GM21367 (cell line): ENCODE data around the gene LCN1.
"Not testable (repeated sequence)": the region's sequence is repeated elsewhere in the genome, so short reads cannot be mapped to it uniquely, and the experiment has no call there.

ENCODE experiments used
- ATAC-seq: cut with Tn5 transposase; IDR thresholded peaks from one replicate; pipeline ENCODE4 v1.9.1; 2021; ENCODE audit not compliant: unreplicated experiment

LCN1 gene

GRCh38 chr9:135522137-135522877 is 1.1 kb downstream of the LCN1 start:
- ATAC-seq, result no peak

GRCh38 chr9:135522931-135523330 is 1.7 kb downstream of the LCN1 start:
- ATAC-seq, result no peak

DNA sequence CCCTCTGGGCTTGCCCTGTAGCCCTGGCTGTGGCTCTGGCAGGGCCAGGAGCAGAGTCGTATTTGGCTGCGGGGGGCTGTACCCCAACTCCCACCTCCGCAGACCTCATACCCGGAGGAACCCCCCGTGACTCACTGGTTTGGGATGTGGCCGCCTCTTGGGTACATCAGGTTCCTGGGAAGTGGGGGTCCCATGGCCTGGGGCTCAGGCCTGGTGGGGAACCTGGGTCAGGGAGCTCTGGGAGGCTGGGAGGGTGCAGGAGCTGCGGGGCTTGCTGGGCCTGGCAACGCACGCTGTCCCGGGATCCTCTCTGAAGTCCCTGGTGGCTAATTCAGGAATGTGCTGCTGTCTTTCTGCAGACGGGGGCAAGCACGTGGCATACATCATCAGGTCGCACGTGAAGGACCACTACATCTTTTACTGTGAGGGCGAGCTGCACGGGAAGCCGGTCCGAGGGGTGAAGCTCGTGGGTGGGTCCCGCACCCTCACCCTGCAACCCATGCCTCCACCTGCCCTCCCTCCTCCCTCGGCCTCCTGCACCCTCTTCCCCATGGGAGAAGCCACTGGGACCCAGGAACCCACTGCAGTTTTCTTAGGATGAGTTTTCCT is 2.4 kb downstream of the LCN1 start:
- ATAC-seq, result no peak

DNA sequence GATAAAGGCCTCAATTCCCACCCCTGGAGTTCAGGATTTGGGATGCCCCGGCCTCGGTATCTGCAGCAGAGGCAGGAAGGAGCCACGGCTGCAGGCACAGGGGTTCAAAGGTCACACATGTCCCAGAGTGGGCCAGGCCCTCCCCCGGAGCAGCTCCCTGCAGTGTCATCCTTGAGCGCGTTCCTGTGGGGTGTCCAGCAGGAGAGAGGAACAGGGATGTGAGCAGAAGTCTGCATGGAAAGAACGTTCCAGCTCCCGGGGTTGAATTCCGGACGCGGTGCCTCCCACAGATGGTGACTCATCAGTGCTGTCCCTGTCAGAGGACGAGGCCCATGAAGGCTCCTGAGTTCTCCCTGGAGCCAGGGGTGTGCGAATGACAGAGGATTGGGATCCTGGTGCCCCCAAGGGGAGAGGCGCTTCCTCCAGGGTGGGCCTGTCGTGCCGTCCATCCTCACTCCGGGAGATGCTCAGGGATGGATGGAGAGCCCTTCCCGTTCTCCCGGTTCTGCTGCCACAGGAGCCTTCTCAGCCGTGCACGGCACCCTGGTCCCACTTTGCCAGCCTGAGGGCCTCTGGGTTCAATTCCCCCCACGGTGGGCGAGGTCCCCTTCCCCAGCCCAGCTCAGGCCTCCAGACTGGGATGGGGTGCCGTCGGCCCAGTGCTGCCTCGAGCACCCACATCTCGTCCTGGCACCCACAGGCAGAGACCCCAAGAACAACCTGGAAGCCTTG is 3.1 kb downstream of the LCN1 start:
- ATAC-seq, result no peak

GRCh38 chr9:135525241-135526088 is 4.2 kb downstream of the LCN1 start:
- no peak for ATAC-seq

DNA sequence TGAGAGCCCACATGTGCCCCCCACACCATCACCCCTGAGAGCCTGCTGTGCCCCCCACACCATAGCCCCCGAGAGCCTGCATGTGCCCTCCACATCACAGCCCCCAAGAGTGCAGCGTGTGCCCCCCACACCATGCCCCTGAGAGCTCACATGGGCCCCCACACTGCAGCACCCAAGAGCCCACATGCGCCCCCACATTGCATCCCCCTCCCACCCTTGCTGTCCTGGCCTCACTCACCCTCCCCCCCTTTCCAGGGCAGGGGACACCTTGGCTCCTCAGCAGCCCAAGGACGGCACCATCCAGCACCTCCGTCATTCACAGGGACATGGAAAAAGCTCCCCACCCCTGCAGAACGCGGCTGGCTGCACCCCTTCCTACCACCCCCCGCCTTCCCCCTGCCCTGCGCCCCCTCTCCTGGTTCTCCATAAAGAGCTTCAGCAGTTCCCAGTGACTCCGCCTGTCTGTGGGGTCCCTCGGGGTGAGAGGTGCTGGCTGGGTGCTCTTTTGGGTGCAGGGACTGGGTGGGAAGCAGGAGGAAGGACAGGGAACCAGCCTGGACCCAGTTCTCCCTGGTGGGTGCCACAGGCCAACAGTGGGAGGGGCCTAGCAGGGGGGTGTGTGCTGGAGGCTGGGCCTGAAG is 5.0 kb downstream of the LCN1 start:
- ATAC-seq, result no peak

GRCh38 chr9:135526730-135527571 is 5.7 kb downstream of the LCN1 start:
- ATAC-seq, result no peak

DNA sequence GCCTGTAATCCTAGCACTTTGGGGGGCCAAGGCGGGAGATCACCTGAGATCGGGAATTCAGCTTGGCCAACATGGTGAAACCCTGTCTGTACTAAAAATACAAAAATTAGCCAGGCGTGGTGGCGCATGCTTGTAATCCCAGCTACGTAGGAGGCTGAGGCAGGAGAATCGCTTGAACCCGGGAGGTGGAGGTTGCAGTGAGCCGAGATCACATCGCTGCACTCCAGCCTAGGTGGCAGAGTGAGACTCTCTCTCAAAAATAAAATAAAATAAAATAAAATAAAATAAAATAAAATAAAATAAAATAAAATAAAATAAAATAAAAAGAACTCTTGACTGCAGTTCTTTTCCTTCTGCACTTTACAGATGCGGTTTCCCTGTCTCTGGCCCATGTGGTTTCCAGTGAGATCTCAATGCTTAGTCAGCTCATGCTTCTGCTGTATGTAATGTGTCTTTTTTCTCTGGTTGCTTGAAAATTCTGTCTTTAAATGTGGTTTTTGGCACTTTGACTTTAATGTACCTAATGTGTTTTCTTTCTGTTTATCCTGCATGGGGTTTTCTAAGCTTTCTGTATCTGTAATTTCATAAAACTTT is 7.7 kb downstream of the LCN1 start:
- not testable (repeated sequence) for ATAC-seq

GRCh38 chr9:135530146-135530545 is 8.9 kb downstream of the LCN1 start:
- no peak for ATAC-seq

- ATAC-seq, result no peak
These were observed 9.9 kb downstream of the LCN1 start for GRCh38 chr9:135531096-135531495.

DNA sequence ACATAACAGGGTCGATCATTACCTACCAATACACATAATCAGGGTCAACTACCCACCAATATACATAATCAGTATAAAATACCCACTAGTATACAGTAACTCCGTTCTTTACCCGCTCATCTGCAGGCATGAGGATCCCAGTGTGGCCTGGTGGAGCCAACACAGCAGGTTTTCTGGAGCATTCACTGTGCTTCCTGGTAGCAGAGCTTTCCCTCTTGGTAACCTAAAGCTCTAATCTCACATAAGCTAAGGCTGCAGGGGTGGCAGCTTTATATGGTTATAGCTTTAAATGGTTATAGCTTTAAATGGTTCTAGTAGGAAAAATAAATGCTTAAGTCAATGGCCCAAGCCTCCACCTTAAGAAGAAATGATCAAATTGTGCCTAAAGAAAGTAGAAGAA is 11.9 kb downstream of the LCN1 start:
- no peak for ATAC-seq

DNA sequence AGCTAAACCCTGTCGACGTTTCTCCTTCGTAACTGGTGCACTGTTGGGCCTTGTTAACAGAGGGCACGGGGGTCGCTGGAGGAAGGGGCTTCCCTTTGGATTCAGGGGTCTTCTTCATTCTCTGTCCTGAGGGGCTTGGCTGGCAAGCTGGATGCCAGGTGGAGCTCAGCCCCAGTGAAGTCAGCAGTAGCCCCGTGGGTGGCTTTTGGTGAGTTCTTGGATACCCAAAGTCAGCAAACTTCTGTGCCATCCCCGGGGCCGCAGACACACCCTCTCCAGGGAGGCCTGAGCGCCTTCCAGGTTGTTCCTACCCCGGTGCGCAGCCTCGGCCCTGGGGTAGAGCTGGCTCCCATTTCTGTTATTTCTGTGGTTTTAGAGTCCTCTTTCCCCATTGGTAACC is 12.4 kb downstream of the LCN1 start:
- no peak for ATAC-seq

- ATAC-seq, result not testable (repeated sequence)
These were observed 13.0 kb downstream of the LCN1 start for GRCh38 chr9:135534192-135534711.

- ATAC-seq, result not testable (repeated sequence)
These were observed 13.6 kb downstream of the LCN1 start for GRCh38 chr9:135534826-135535225.

DNA sequence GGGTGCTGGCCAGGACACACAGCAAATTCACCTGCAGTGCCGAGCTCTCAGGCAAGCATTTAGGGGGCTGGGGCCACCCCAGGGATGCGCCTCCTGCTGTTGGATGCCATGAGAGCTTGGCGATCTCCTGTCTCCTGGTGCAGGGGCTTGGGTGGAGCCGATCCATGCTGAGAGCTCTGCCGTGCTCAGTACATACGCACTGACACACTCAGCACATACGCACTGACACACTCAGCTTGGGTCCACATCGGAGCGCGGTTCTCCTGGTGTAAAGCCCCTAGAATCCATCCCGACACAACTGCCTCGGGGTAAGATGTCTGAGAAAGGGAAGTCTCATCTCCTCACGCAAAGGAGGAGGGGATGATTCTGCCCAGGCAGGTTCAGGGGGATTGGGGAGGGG is 14.4 kb downstream of the LCN1 start:
- not testable (repeated sequence) for ATAC-seq

DNA sequence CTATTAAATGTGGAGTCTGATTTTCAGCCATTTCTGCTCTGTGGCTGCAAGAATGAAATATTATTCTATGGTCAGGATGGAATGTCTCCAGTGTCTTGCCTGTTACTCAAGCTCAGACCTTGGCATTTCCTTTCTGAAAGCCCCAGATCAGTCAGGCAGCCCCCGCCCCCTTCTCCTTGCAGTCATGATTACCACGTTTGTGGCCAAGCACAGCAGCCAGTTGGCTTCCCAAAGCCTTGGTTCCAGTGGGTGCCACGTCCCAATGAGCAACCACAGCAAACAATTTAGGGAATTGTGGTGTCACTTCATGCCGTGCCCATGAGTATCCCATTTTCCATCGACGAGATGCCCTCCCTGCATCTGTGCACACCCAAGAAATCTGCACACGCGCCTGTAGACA is 15.0 kb downstream of the LCN1 start:
- ATAC-seq, result no peak

DNA sequence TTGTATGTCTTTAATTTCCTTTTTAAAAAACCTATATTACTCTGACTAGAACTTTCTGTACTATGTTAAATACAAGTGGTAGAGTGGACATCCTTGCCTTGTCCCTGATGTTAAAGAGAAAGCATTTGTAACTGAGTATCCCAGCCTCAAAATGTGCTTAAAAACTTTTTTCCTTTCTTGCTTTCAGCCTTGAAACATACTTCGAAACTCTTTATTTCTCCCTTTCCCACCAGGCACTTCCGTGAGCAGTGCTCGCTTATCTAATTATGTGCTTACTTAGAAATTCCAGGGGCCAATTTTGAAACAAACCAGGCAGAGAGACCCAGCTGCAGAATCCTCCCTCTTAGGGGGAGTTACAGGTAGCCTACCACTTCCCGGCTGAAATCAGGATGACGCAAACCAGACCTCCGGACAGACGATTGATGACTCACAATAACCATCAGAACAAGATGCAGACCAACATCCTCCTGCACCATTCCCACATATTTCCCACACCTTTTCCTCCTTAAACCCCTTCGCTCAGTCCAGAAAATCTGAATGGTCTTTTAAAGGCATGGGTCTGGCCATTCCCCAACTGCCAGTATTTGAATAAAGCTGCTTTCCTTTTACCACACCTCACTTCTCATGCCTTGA is 22.1 kb downstream of the LCN1 start:
- not testable (repeated sequence) for ATAC-seq

GRCh38 chr9:135544981-135545635 is 23.9 kb downstream of the LCN1 start:
- ATAC-seq, result no peak
